Measurements from ENCODE around the gene SPECC1. TPM values are rescaled to one million over a fixed set of nuclear protein-coding genes. Genes with fewer than 3 reads are reported as not detected.
A peak's percentile ranks its signal among the peaks of the same experiment; 100 is the strongest.

Gene SPECC1
- total RNA-seq, 1 donor from 2014 or later, result 65.7 TPM

- H3K4me1 Mint-ChIP-seq (ENCODE audit: unreplicated experiment), result no peaks in the 10 kb centered on the region
- H3K36me3 Mint-ChIP-seq (ENCODE audit: low read depth, unreplicated experiment), result no peaks in the 10 kb centered on the region
- H3K4me3 Mint-ChIP-seq (ENCODE audit: unreplicated experiment), result no peak overlapping the region
- no peaks in the 10 kb centered on the region for H3K27me3 Mint-ChIP-seq (ENCODE audit: unreplicated experiment)
- no peak for DNase-seq (ENCODE audit: low spot score)
- no peak for TF ChIP-seq CTCF (IDR thresholded peaks at IDR 0.05; ENCODE audit: unreplicated experiment)
- H3K9me3 Mint-ChIP-seq (ENCODE audit: unreplicated experiment), result no peaks in the 10 kb centered on the region
- no peak overlapping the region for H3K27ac Mint-ChIP-seq (ENCODE audit: unreplicated experiment)
Measured at GRCh38 chr17:19986941-19987861, 22.0 kb upstream of the SPECC1 start.

GRCh38 chr17:19987897-19988296, 21.3 kb upstream of the SPECC1 start:
- Mint-ChIP-seq H3K27ac (ENCODE audit: unreplicated experiment) (no peak overlapping the region), H3K9me3 (ENCODE audit: unreplicated experiment) (no peaks in the 10 kb centered on the region), H3K4me1 (ENCODE audit: unreplicated experiment) (no peaks in the 10 kb centered on the region), H3K27me3 (ENCODE audit: unreplicated experiment) (no peaks in the 10 kb centered on the region), H3K4me3 (ENCODE audit: unreplicated experiment) (no peak overlapping the region), H3K36me3 (ENCODE audit: low read depth, unreplicated experiment) (no peaks in the 10 kb centered on the region)
- DNase-seq (ENCODE audit: low spot score), result no peak
- TF ChIP-seq CTCF (IDR thresholded peaks at IDR 0.05; ENCODE audit: unreplicated experiment), result no peak

GRCh38 chr17:19991252-19991885, 17.8 kb upstream of the SPECC1 start:
- H3K4me1 Mint-ChIP-seq (ENCODE audit: unreplicated experiment), result no peaks in the 10 kb centered on the region
- no peaks in the 10 kb centered on the region for H3K36me3 Mint-ChIP-seq (ENCODE audit: low read depth, unreplicated experiment)
- no peaks in the 10 kb centered on the region for H3K27me3 Mint-ChIP-seq (ENCODE audit: unreplicated experiment)
- no peak overlapping the region for H3K4me3 Mint-ChIP-seq (ENCODE audit: unreplicated experiment)
- no peak for DNase-seq (ENCODE audit: low spot score)
- H3K9me3 Mint-ChIP-seq (ENCODE audit: unreplicated experiment), result no peaks in the 10 kb centered on the region
- H3K27ac Mint-ChIP-seq (ENCODE audit: unreplicated experiment), result no peak overlapping the region
- no peak for TF ChIP-seq CTCF (IDR thresholded peaks at IDR 0.05; ENCODE audit: unreplicated experiment)

- Mint-ChIP-seq H3K36me3 (ENCODE audit: low read depth, unreplicated experiment) (no peaks in the 10 kb centered on the region), H3K4me3 (ENCODE audit: unreplicated experiment) (no peak overlapping the region), H3K27ac (ENCODE audit: unreplicated experiment) (no peak overlapping the region), H3K9me3 (ENCODE audit: unreplicated experiment) (no peaks in the 10 kb centered on the region), H3K4me1 (ENCODE audit: unreplicated experiment) (peaks cover 9% of the 10 kb centered on the region), H3K27me3 (ENCODE audit: unreplicated experiment) (no peaks in the 10 kb centered on the region)
- peak; percentile 84 for DNase-seq (ENCODE audit: low spot score)
- TF ChIP-seq CTCF (IDR thresholded peaks at IDR 0.05; ENCODE audit: unreplicated experiment), result peak; percentile 87
Measured at GRCh38 chr17:19992803-19993713, 16.1 kb upstream of the SPECC1 start.

Measured in endothelial cell (in vitro differentiated cells).